ENCODE data around the gene RRAS2. TPM values are rescaled to one million over a fixed set of nuclear protein-coding genes. Genes with fewer than 3 reads are reported as not detected.

Gene RRAS2
- total and polyA plus RNA-seq, 9 of the 15 experiments (the other 6 are each of a cell fraction or from before 2014, with no cell fraction given): 9.4 to 47.5 (median 37.6) TPM

GRCh38 chr11:14308114-14308896 is 50.7 kb downstream of the RRAS2 start (continued):
- TF ChIP-seq TCF3 (CRISPR knock-in tag; IDR thresholded peaks at IDR 0.05) (no peak), ZBTB11 (CRISPR knock-in tag; IDR thresholded peaks at IDR 0.05) (no peak), ZNF592 (IDR thresholded peaks at IDR 0.05) (no peak), BCL6 (CRISPR knock-in tag; IDR thresholded peaks at IDR 0.05) (no peak), ZNF408 (CRISPR knock-in tag; IDR thresholded peaks at IDR 0.05; ENCODE audit: low read depth) (no peak), PRDM10 (IDR thresholded peaks at IDR 0.05; ENCODE audit: partially characterized antibody) (no peak), ZNF124 (CRISPR knock-in tag; IDR thresholded peaks at IDR 0.05) (no peak), PBX2 (CRISPR knock-in tag; IDR thresholded peaks at IDR 0.05; ENCODE audit: low read depth) (no peak), PBX2 (tag; conservative IDR thresholded peaks at IDR 0.05; ENCODE audit: low read depth) (no peak), LEF1 (IDR thresholded peaks at IDR 0.05) (no peak), ATF7 (IDR thresholded peaks at IDR 0.05) (no peak), FOXP1 (CRISPR knock-in tag; IDR thresholded peaks at IDR 0.05) (no peak)
